Left ventricle myocardium superior (tissue), 1 donor: ENCODE data around the gene CYP2W1. TPM values are rescaled to one million over a fixed set of nuclear protein-coding genes. Genes with fewer than 3 reads are reported as not detected.
"Not testable (repeated sequence)": the region's sequence is repeated elsewhere in the genome, so short reads cannot be mapped to it uniquely, and the experiment has no call there.

ENCODE experiments used
- ATAC-seq: fragments of 200-7000 bp; cut with Tn5 transposase; one replicate; pipeline ENCODE4 v1.9.1; 2020; ENCODE audit warnings: mild to moderate bottlenecking, moderate library complexity
- DNase-seq: peaks from one replicate; pipeline ENCODE4 v3.0.0-alpha.2; 2020
- intact Hi-C: fragments of 100-400 bp; cut with micrococcal nuclease; formaldehyde crosslinking; loops from one replicate; pipeline ENCODE4 v1.11.0; 2022
- microRNA-seq: library from miRNA; unstranded; fragments of <30 nt; microRNA quantifications from one replicate; pipeline ENCODE4 v1.2.0, GENCODE V29; 2020; ENCODE audit warnings: borderline number of aligned reads
- total RNA-seq: library from RNA; stranded (reverse); fragmentation: NEBNext Ultra II Directional; extraction: Animal tissue kit (Norgen Biotek cat#: 25700); gene quantifications from one replicate; pipeline ENCODE4 v1.2.1, GENCODE V29; 2021
- donor health status: DM: no; HTN: yes; CAD: no; lungs with severe emphysema.

Gene CYP2W1
- total RNA-seq, 1 donor from 2014 or later = not detected

GRCh38 chr7:1036164-1036928 is 53.4 kb downstream of the CYP2W1 start:
- intact Hi-C loops, ATAC-seq, DNase-seq: not testable (repeated sequence)

Small RNA genes lying within 50 kb of the gene (microRNA-seq; reads per million reads assigned to microRNA genes)
- gene MIR339 = 877 reads per million, percentile 75 among the genes with 10 or more reads in this experiment

Other genes with a start within 250 kb of the CYP2W1 start
- gene SUN1, start 150.7 kb upstream of the CYP2W1 start, total RNA-seq = 186 TPM
- 20.6 TPM for gene GET4, start 106.6 kb upstream of the CYP2W1 start, total RNA-seq
- gene ADAP1, start 28.5 kb upstream of the CYP2W1 start, total RNA-seq = 10.2 TPM
- 9.6 TPM for gene COX19, start 7.6 kb upstream of the CYP2W1 start, total RNA-seq
- gene GPR146, start 61.4 kb downstream of the CYP2W1 start, total RNA-seq = 41.5 TPM
- 2.8 TPM for gene GPER1, start 104.9 kb downstream of the CYP2W1 start, total RNA-seq
- gene ZFAND2A, start 177.0 kb downstream of the CYP2W1 start, total RNA-seq = 5.9 TPM
- not detected for gene UNCX, start 249.7 kb downstream of the CYP2W1 start, total RNA-seq